Activated CD4-positive, alpha-beta T cell treated with anti-CD3 and anti-CD28 coated beads, Interleukin-2, amount 10 ng/mL, durations not matched to agents 7 days and 5 days (primary cell): ENCODE measurements around the gene CSNK2A1. TPM values are rescaled to one million over a fixed set of nuclear protein-coding genes. Genes with fewer than 3 reads are reported as not detected.
"Not testable (repeated sequence)": the region's sequence is repeated elsewhere in the genome, so short reads cannot be mapped to it uniquely, and the experiment has no call there.

ENCODE experiments used
- CTCF ChIA-PET: fragments of 350-600 bp; sonication (Branson Sonifier 250); formaldehyde crosslinking; loops from one replicate; lab custom pipeline; 2021; ENCODE audit warnings: antibody characterized with exemption; lab: Charles Lee
- POLR2A ChIA-PET: fragments of 350-600 bp; sonication (Branson Sonifier 250); formaldehyde crosslinking; loops from one replicate; lab custom pipeline; 2021; ENCODE audit warnings: antibody characterized with exemption; lab: Charles Lee
- DNase-seq: peaks from one replicate; pipeline ENCODE4 v3.0.0-alpha.2; 2020
- H3K27ac Mint-ChIP-seq: one replicate; pipeline ENCODE4 v1.8.0; 2021; ENCODE audit warnings: mild to moderate bottlenecking, moderate library complexity, mixed read lengths
- H3K27me3 Mint-ChIP-seq: one replicate; pipeline ENCODE4 v1.8.0; 2021; ENCODE audit warnings: mixed read lengths
- H3K36me3 Mint-ChIP-seq: one replicate; pipeline ENCODE4 v1.8.0; 2021; ENCODE audit warnings: low read depth, mixed read lengths
- H3K4me1 Mint-ChIP-seq: one replicate; pipeline ENCODE4 v1.8.0; 2021; ENCODE audit warnings: mixed read lengths
- H3K4me3 Mint-ChIP-seq: one replicate; pipeline ENCODE4 v1.8.0; 2021; ENCODE audit warnings: mild to moderate bottlenecking, moderate library complexity, mixed read lengths
- H3K9me3 Mint-ChIP-seq: one replicate; pipeline ENCODE4 v1.8.0; 2021; ENCODE audit warnings: mixed read lengths
- total RNA-seq, 2 experiments: library from RNA; stranded (reverse); gene quantifications; one replicate each; pipeline ENCODE4 v1.2.3, GENCODE V29; 2021

CSNK2A1 gene
- total RNA-seq, 2 experiments from 2014 or later, result 111 to 133 TPM

DNA sequence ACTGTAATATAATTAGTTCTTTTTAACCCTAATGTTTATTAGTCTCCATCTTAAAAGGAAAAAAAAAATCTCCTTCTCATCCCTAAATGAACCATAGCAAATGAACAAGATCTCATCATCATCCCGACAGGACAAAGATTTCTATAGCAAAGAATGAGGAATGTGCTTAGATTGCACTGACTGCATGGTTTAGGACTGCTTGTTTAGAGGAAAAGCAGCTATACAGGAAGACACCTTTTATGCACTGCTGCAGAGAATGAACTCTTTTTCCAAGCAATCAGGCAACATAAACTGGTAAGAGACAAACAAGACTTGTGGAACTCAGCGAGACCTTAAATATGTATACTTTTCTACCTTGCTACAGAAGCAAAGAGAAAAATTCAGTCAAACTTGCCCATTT, 26.8 kb downstream of the CSNK2A1 start:
- CTCF ChIA-PET, result no interaction called here
- DNase-seq, result no peak
- Mint-ChIP-seq H3K4me3 (no peak overlapping the region), H3K27ac (no peak overlapping the region), H3K36me3 (peaks cover 50% of the 10 kb centered on the region), H3K9me3 (peaks cover 18% of the 10 kb centered on the region), H3K27me3 (no peaks in the 10 kb centered on the region), H3K4me1 (peaks cover 7% of the 10 kb centered on the region)
- POLR2A ChIA-PET, result no interaction called here

DNA sequence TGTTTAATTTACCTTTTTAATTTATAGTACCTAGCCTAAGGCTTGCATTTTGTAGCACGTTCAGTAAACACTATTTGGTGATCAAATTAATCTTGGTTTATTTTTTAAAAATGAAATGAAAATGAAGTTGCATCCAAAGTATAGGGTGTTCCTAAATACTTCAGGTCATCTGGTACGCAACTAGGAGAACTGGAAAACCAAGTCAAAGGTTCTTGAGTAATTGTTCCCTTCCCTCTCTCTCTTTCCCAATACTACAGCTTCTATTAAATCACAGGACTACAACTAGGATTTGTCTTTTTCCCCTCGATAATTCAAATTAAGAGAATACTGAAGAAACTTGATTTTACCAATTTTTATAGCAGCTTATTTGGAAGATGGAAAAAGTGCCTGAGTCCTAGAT, 27.9 kb downstream of the CSNK2A1 start:
- ChIA-PET CTCF (no interaction called here), POLR2A (no interaction called here)
- Mint-ChIP-seq H3K9me3 (peaks cover 12% of the 10 kb centered on the region), H3K36me3 (peaks cover 39% of the 10 kb centered on the region), H3K27ac (no peak overlapping the region), H3K4me1 (peaks cover 14% of the 10 kb centered on the region), H3K27me3 (no peaks in the 10 kb centered on the region), H3K4me3 (no peak overlapping the region)
- DNase-seq, result no peak

DNA sequence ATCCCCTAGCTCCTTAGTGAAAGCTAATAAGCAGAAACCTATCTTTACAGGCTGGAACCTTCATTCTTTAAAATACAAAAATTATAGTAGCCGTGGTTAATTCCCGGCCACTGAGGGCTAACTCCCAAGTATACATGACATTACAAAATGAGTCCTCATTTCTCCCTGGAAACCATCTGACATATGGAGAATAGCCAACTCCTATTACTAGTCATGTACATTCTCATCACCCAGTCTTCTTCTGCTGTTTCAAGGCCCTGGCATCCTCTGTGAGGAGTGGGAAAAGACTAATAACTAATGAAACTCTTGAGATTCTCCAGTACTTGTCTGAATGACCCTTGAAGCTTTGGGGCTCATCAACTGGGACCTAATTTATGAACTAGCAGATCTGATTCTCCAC, 30.2 kb downstream of the CSNK2A1 start:
- ChIA-PET CTCF (interaction anchor here (1.1 kb wide), 1 partner anchor 9 kb away, joined by 4 read pairs; no protein-coding TSS in a partner anchor), POLR2A (no interaction called here)
- Mint-ChIP-seq H3K27me3 (no peaks in the 10 kb centered on the region), H3K27ac (no peak overlapping the region), H3K4me3 (no peak overlapping the region), H3K9me3 (no peaks in the 10 kb centered on the region), H3K36me3 (peaks cover 29% of the 10 kb centered on the region), H3K4me1 (peaks cover 23% of the 10 kb centered on the region)
- no peak for DNase-seq

DNA sequence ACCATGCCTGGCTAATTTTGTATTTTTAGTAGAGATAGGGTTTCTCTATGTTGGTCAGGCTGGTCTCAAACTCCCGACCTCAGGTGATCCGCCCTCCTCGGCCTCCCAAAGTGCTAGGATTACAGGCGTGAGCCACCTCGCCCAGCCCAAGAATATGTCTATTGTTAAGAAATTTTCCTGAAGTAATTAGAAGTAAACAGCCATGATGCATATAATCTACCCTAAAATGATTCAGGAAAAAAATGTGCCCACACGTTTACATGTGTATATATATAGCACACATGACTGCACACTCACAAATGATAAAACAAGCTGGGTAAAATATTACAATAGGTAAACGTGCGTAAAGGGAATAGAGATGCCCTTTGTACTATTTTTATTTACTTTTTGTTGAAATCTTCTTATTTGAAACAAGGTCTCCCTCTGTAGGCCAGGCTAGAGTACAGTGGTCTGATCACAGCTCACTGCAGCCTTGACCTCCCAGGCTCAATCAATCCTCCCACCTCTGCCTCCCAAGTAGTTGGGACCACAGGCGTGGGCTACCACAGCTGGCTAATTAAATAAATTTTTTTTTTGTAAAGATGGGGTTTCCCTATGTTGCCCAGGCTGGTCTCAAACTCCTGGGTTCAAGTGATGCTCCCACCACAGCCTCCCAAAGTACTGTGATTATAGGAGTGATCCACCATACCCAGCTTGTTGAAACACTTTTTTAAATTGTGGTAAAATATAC, 33.1 kb downstream of the CSNK2A1 start:
- DNase-seq, H3K27ac Mint-ChIP-seq, H3K4me3 Mint-ChIP-seq, H3K27me3 Mint-ChIP-seq, POLR2A ChIA-PET, H3K9me3 Mint-ChIP-seq: not testable (repeated sequence)
- Mint-ChIP-seq H3K4me1 (peaks cover 22% of the 10 kb centered on the region), H3K36me3 (peaks cover 40% of the 10 kb centered on the region)
- CTCF ChIA-PET, result interaction anchor here (0.7 to 1.7 kb wide), 4 partner anchors 16 to 442 kb away, joined by 3 to 4 read pairs (median 4); no protein-coding TSS in a partner anchor

DNA sequence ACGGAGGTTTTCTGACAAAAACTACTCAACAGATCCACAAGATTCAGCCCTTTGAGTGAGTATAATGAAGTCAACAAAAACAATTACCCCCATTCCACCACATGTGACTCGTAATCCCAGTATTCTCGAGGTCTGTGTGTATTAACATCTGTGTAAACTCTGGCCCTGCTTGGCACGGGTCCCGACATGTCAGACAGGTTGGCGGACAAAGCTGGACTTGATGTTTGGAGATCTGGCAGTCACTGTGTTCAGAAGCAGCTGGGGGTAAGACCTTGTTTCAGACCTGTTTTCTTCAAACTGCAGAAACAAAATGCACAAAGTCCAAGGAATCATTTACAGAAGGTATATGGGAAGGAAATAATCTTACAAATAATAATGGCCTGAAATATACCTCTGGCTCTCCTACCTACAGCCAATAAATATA, 35.2 kb downstream of the CSNK2A1 start:
- POLR2A ChIA-PET, H3K27me3 Mint-ChIP-seq, H3K27ac Mint-ChIP-seq, H3K4me3 Mint-ChIP-seq, CTCF ChIA-PET, DNase-seq, H3K9me3 Mint-ChIP-seq: not testable (repeated sequence)
- H3K4me1 Mint-ChIP-seq, result peaks cover 22% of the 10 kb centered on the region
- peaks cover 34% of the 10 kb centered on the region for H3K36me3 Mint-ChIP-seq

DNA sequence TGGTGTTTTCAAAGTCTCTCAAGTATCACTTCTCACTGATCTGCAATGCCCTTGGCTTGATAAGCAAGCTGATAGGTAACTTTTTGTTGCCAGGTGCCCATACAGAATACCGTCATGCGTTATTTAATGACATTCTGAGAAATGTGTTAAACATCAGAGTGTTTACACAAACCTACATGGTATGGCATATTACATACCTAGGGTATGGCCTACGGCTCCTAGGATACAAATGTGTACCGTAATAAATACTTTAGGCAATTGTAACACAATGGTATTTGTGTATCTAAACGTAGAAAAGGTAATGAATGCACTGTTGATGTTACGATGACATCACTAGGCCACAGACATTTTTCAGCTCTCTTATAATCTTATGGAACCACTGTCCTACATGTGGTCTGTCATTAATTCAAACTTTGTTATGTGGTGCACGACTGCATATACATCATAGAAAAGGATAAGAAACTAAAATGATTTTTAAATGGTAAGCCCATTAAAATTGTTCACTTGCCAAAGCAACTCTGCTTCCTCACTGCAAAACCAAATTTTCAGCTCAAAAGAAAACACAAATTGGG, 35.7 kb downstream of the CSNK2A1 start:
- no peak overlapping the region for H3K4me3 Mint-ChIP-seq
- DNase-seq, result no peak

DNA sequence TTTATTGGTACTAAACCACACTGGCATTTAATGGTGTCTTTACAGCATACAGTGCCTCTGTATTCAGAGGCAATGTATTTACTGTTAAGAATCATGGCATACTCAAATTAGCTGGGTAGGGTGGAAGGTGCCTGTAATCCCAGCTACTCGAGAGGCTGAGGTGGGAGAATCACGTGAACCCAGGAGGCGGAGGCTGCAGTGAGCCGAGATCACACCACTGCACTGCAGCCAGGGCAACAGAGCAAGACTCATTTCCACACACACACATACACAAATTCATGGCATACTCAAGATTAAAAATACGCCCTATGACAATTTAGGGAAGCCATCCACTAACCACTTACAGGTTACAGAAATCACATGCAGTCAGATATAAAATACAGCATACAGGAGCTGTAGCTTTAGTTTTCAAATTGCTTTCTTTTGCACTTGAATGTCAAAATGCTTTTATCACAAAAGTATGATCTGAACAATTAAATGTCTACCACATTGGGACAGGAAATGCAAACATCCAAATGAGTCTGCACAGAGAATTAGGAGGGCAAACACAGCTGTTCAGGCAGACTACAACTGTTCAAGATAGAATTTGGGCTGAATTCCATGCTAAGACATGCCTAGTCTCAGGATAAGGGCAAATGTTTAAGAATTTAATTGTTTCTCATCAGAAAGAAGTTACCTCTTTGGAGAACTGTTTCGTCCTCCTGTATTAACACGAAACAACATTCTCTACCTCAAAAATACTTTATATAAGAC, 36.4 kb downstream of the CSNK2A1 start:
- DNase-seq, result no peak
- H3K27ac Mint-ChIP-seq, result no peak overlapping the region
- ChIA-PET CTCF (interaction anchor here (1.1 to 1.3 kb wide), 2 partner anchors 16 to 153 kb away, joined by 3 to 4 read pairs; no protein-coding TSS in a partner anchor), POLR2A (no interaction called here)
- no peaks in the 10 kb centered on the region for H3K9me3 Mint-ChIP-seq
- H3K36me3 Mint-ChIP-seq, result peaks cover 45% of the 10 kb centered on the region
- H3K27me3 Mint-ChIP-seq, result no peaks in the 10 kb centered on the region
- peaks cover 18% of the 10 kb centered on the region for H3K4me1 Mint-ChIP-seq
- H3K4me3 Mint-ChIP-seq, result no peak overlapping the region

More for the DNA sequence above, 35.7 kb downstream of the CSNK2A1 start:
- CTCF ChIA-PET, result interaction anchor here (1.1 to 1.3 kb wide), 2 partner anchors 16 to 153 kb away, joined by 3 to 4 read pairs; no protein-coding TSS in a partner anchor
- Mint-ChIP-seq H3K4me1 (peaks cover 20% of the 10 kb centered on the region), H3K27ac (no peak overlapping the region), H3K36me3 (peaks cover 39% of the 10 kb centered on the region), H3K27me3 (no peaks in the 10 kb centered on the region), H3K9me3 (no peaks in the 10 kb centered on the region)
- POLR2A ChIA-PET, result no interaction called here

DNA sequence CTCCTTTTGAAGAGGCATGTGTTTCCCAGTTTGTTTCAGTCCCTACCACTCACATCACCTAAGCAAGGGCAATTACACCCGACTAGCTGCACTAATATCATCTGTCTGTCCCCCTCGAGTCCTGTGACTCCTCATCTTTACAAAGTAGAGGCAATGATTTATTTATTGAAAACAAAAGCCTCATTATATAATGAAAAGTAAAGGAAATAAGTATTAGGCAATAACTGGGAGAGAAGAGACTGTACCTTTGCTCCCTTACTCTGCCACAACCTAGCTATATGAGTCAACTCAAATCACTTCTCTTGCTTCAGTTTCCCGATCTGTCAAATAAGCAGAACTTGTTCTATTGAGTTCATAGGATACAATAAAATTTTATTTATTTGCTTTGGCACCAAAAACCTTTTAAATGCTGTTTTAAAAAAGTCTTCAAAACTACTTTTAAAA, 38.9 kb downstream of the CSNK2A1 start:
- no peak for DNase-seq
- no peak overlapping the region for H3K4me3 Mint-ChIP-seq
- ChIA-PET POLR2A (no interaction called here), CTCF (interaction anchor here (0.7 to 1.1 kb wide), 2 partner anchors 9 to 12 kb away, joined by 3 to 4 read pairs; no protein-coding TSS in a partner anchor)
- peaks cover 6% of the 10 kb centered on the region for H3K4me1 Mint-ChIP-seq
- no peaks in the 10 kb centered on the region for H3K27me3 Mint-ChIP-seq
- peaks cover 51% of the 10 kb centered on the region for H3K36me3 Mint-ChIP-seq
- H3K27ac Mint-ChIP-seq, result no peak overlapping the region
- no peaks in the 10 kb centered on the region for H3K9me3 Mint-ChIP-seq

DNA sequence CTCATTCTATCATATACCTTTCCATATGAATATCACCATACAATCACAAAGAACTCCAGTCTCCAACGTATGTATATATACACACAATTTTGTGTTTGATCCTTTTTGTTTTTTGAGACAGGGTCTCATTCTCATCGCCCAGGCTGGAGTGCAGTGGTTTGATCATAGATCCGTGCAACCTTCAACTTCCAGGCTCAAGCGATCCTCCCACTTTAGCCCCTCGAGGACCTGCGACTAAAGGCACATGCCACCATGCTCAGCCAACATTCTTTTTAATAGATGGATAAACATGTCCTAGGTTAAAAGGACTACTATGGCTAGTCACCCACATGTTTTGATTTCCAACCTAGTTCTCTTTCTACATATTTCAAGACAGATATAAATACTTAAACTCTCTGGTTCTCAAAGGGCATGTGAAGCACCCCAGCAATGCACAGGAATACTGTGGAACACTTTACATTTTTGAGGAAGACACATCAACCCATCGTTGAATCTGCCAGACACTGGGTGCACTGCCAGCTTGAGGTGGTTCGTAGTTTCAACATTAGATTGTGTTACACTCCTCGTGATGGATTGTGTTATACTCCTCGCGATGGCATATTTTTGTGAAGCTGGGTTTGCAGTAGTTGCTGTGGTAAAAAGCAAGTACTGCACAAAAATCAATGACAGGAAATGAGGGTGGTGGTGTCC, 40.4 kb downstream of the CSNK2A1 start:
- no peaks in the 10 kb centered on the region for H3K9me3 Mint-ChIP-seq
- no peaks in the 10 kb centered on the region for H3K27me3 Mint-ChIP-seq
- DNase-seq, result no peak
- H3K27ac Mint-ChIP-seq, result no peak overlapping the region
- no peaks in the 10 kb centered on the region for H3K4me1 Mint-ChIP-seq
- H3K36me3 Mint-ChIP-seq, result peaks cover 59% of the 10 kb centered on the region
- ChIA-PET CTCF (interaction anchor here (0.6 to 0.9 kb wide), 2 partner anchors 16 to 32 kb away, joined by 3 read pairs; no protein-coding TSS in a partner anchor), POLR2A (no interaction called here)
- no peak overlapping the region for H3K4me3 Mint-ChIP-seq

DNA sequence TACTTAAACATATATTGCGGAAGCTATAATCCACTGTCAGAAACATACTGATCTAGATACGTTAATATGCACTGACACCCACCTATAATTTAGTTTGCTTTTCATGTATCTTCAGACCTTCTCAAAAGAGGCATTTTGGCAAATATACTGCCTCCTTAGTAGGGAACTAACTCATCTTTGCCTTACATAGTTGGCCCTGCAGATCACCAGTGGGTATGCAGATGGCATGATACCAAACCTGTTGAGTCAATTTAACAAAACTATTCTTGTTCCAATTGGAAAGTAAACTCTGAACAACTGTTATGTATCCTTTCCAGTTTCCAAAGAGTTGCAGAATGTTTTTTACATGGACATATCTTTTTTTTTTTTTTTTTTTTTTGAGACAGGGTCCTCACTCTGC, 45.6 kb downstream of the CSNK2A1 start:
- H3K9me3 Mint-ChIP-seq, result no peaks in the 10 kb centered on the region
- H3K27ac Mint-ChIP-seq, result no peak overlapping the region
- CTCF ChIA-PET, result no interaction called here
- peaks cover 58% of the 10 kb centered on the region for H3K36me3 Mint-ChIP-seq
- POLR2A ChIA-PET, result no interaction called here
- no peak for DNase-seq
- H3K4me3 Mint-ChIP-seq, result no peak overlapping the region
- H3K4me1 Mint-ChIP-seq, result no peaks in the 10 kb centered on the region
- H3K27me3 Mint-ChIP-seq, result no peaks in the 10 kb centered on the region

DNA sequence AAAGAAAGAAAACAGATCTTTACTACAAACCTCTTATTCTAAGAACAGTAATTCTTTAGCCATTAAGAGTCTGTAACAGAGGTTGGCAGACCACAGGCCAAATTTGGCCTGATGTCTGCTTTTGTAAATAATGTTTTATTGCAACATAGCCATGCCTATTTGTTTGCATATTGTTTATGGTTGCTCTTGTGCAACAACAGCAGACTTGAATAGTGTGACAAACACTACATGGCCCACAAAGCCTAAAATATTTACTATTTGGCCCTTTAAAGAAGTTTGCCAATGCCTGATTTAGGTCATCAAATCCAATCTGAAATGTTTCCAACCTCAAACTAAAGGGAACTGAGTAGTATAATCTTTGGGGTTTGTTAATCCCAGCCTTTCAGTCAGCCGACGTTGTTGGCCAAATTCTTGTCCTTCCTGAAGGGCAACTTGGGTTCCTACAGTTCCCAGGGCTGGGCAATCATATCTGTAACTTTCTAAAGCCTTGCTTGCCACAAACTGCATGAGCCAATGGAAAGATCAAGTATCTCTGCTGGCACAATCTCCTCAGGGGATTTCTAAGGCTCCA, 47.4 kb downstream of the CSNK2A1 start:
- CTCF ChIA-PET, result interaction anchor here (2.1 kb wide), 1 partner anchor 13 kb away, joined by 6 read pairs; no protein-coding TSS in a partner anchor
- Mint-ChIP-seq H3K36me3 (peaks cover 58% of the 10 kb centered on the region), H3K9me3 (no peaks in the 10 kb centered on the region)

DNA sequence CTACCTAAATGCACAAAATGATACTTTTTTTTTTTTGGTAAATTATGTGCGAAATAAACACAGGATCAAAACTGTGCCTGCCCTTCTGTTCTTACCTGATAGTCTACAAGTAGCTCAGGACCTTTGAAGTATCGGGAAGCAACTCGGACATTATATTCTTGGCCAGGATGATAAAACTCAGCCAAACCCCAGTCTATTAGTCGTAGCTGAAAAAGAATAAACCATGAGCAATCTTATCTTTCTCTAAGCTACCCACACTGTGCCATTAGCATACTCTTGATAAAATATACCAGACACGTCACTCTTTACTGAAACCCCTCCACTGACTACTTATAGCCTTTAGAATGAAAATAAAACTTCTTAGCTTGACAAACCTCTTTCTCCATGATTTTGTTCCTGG, 51.4 kb downstream of the CSNK2A1 start:
- DNase-seq, result no peak
- no peaks in the 10 kb centered on the region for H3K27me3 Mint-ChIP-seq
- no peaks in the 10 kb centered on the region for H3K9me3 Mint-ChIP-seq
- H3K27ac Mint-ChIP-seq, result no peak overlapping the region
- CTCF ChIA-PET, result interaction anchor here (0.5 to 1.8 kb wide), 6 partner anchors 10 to 138 kb away, joined by 3 to 5 read pairs (median 3); no protein-coding TSS in a partner anchor
- no peak overlapping the region for H3K4me3 Mint-ChIP-seq
- POLR2A ChIA-PET, result no interaction called here
- peaks cover 49% of the 10 kb centered on the region for H3K36me3 Mint-ChIP-seq
- no peaks in the 10 kb centered on the region for H3K4me1 Mint-ChIP-seq

More for the DNA sequence above, 47.4 kb downstream of the CSNK2A1 start:
- Mint-ChIP-seq H3K27ac (no peak overlapping the region), H3K4me1 (no peaks in the 10 kb centered on the region), H3K27me3 (no peaks in the 10 kb centered on the region), H3K4me3 (no peak overlapping the region)
- POLR2A ChIA-PET, result no interaction called here
- DNase-seq, result no peak
